Umbilical cord (tissue), 2 donors: ENCODE measurements around the gene NUDT8. TPM values are rescaled to one million over a fixed set of nuclear protein-coding genes. Genes with fewer than 3 reads are reported as not detected.
A peak's percentile ranks its signal among the peaks of the same experiment; 100 is the strongest.
"Not testable (repeated sequence)": the region's sequence is repeated elsewhere in the genome, so short reads cannot be mapped to it uniquely, and the experiment has no call there.

Experiments
- DNase-seq: peaks from one replicate; pipeline ENCODE4 v3.0.0-alpha.2; 2015; ENCODE audit warnings: low spot score
- total RNA-seq: library from RNA; depleted of rRNA; stranded (reverse); fragments of >200 nt; gene quantifications from one replicate; pipeline ENCODE4 v1.2.3, GENCODE V29; 2014; ENCODE audit warnings: low replicate concordance; ENCODE audit not compliant: insufficient read depth

The NUDT8 gene
- total RNA-seq, 1 donor from 2014 or later, result 2.2 TPM

GRCh38 chr11:67593565-67593905, 36.2 kb downstream of the NUDT8 start:
- no peak for DNase-seq

- DNase-seq, result no peak
Measured at GRCh38 chr11:67592880-67593564, 36.7 kb downstream of the NUDT8 start.

- not testable (repeated sequence) for DNase-seq
Measured at GRCh38 chr11:67588899-67589415, 40.8 kb downstream of the NUDT8 start.

GRCh38 chr11:67588136-67588503, 41.6 kb downstream of the NUDT8 start:
- no peak for DNase-seq

GRCh38 chr11:67586568-67587250, 43.0 kb downstream of the NUDT8 start:
- no peak for DNase-seq

- DNase-seq, result no peak
Measured at GRCh38 chr11:67585911-67586310, 43.8 kb downstream of the NUDT8 start.

- DNase-seq, result no peak
Measured at GRCh38 chr11:67584881-67585873, 44.6 kb downstream of the NUDT8 start.

- peak; percentile 85 for DNase-seq
Measured at GRCh38 chr11:67584205-67584880, 45.4 kb downstream of the NUDT8 start.

GRCh38 chr11:67583247-67584204, 46.2 kb downstream of the NUDT8 start, which contains the start of gene GSTP1:
TSS of gene GSTP1 (plus strand) at chr11:67583812. CDS start at chr11:67583844, 32 bp downstream.
- peak; percentile 95 for DNase-seq

GRCh38 chr11:67582011-67582410, 47.7 kb downstream of the NUDT8 start:
- no peak for DNase-seq

GRCh38 chr11:67581469-67581868, 48.3 kb downstream of the NUDT8 start:
- DNase-seq, result no peak

- no peak for DNase-seq
Measured at GRCh38 chr11:67577951-67578350, 51.8 kb downstream of the NUDT8 start.

Other genes with a start within 250 kb of the NUDT8 start
- 9.4 TPM for gene RAD9A, start 238.0 kb downstream of the NUDT8 start, total RNA-seq
- gene PPP1CA, start 228.1 kb downstream of the NUDT8 start, total RNA-seq, result 50.1 TPM
- gene TBC1D10C, start 225.9 kb downstream of the NUDT8 start, total RNA-seq, result 0.72 TPM
- 1.2 TPM for gene CARNS1, start 214.3 kb downstream of the NUDT8 start, total RNA-seq
- 33.0 TPM for gene RPS6KB2, start 201.4 kb downstream of the NUDT8 start, total RNA-seq
- gene PTPRCAP, start 192.3 kb downstream of the NUDT8 start, total RNA-seq, result 9.9 TPM
- 35.2 TPM for gene CORO1B, start 186.5 kb downstream of the NUDT8 start, total RNA-seq
- not detected for gene GPR152, start 177.2 kb downstream of the NUDT8 start, total RNA-seq
- gene CABP4, start 174.6 kb downstream of the NUDT8 start, total RNA-seq, result 0.96 TPM
- 10.6 TPM for gene TMEM134, start 160.7 kb downstream of the NUDT8 start, total RNA-seq
- gene AIP, start 146.9 kb downstream of the NUDT8 start, total RNA-seq, result 78.0 TPM
- gene PITPNM1, start 124.6 kb downstream of the NUDT8 start, total RNA-seq, result 28.6 TPM
- 17.3 TPM for gene CDK2AP2, start 121.8 kb downstream of the NUDT8 start, total RNA-seq
- gene CABP2, start 106.5 kb downstream of the NUDT8 start, total RNA-seq, result not detected
- 587 TPM for gene GSTP1, start 46.1 kb downstream of the NUDT8 start, total RNA-seq
- 111 TPM for gene NDUFV1, start 23.0 kb downstream of the NUDT8 start, total RNA-seq
- gene TBX10, start 9.8 kb upstream of the NUDT8 start, total RNA-seq, result not detected
- not detected for gene ACY3, start 20.8 kb upstream of the NUDT8 start, total RNA-seq
- gene ALDH3B2, start 44.7 kb upstream of the NUDT8 start, total RNA-seq, result 0.48 TPM